Measurements from ENCODE around the gene SCUBE1. TPM values are rescaled to one million over a fixed set of nuclear protein-coding genes. Genes with fewer than 3 reads are reported as not detected.

SCUBE1 gene
- total RNA-seq, 4 donors from 2014 or later = 37.3 to 107 (median 75.9) TPM

DNA sequence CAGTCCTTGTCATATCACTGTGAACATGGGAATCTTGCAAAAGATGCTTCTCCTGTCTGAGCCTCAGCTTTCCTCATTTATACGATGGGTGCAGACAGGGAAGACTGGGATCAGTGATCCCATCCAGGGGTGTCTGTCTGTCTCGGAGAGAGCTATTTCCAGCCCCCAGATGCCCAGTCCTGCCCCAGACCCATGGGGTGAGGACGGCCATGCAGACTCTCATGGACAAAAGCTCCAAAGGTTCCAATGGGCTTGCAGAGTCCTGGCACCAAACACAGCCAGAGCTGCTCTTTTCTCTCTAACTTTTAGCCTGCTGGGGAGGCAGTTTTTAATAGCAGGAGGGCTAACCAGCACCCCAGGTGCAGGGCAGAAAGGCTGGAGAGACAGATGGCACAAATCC, 5.2 kb downstream of the SCUBE1 start:
- WGBS, 2 donors (ENCODE audit: low coverage in 1 of 2) = 73% methylated on average over 3 of the region's 3 CpGs; no CpG with 5 or more reads in 1 of the 2 donors
- peak overlapping the region; percentile 26 to 76 (median 65) for H3K27ac ChIP-seq
- TF ChIP-seq, protein P1, sequence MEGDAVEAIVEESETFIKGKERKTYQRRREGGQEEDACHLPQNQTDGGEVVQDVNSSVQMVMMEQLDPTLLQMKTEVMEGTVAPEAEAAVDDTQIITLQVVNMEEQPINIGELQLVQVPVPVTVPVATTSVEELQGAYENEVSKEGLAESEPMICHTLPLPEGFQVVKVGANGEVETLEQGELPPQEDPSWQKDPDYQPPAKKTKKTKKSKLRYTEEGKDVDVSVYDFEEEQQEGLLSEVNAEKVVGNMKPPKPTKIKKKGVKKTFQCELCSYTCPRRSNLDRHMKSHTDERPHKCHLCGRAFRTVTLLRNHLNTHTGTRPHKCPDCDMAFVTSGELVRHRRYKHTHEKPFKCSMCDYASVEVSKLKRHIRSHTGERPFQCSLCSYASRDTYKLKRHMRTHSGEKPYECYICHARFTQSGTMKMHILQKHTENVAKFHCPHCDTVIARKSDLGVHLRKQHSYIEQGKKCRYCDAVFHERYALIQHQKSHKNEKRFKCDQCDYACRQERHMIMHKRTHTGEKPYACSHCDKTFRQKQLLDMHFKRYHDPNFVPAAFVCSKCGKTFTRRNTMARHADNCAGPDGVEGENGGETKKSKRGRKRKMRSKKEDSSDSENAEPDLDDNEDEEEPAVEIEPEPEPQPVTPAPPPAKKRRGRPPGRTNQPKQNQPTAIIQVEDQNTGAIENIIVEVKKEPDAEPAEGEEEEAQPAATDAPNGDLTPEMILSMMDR (IDR thresholded peaks at IDR 0.05) = no peak
- no peak for TF ChIP-seq EP300 (IDR thresholded peaks at IDR 0.05)
- TF ChIP-seq POLR2A (IDR thresholded peaks at IDR 0.05) = no peak
- no peak for TF ChIP-seq POLR2AphosphoS5 (IDR thresholded peaks at IDR 0.05)

DNA sequence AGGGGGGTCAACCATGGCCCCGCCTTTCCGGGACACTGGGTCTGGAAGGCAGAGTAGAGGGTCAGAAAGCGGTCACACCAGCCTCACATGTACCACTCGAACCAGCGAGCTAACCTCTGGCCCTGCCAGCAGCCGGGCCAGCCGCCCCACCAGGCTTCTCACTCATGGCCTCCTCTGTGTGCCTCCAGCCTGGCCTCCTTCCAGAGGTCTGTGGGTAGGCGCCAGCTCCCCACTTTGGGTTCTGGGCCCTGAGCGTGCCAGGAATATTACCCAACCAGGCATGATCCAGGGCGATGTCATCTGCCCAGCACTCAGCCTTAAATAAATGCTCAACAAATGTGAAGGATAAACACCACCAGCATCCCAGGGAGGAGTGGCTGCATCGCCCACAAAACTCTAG, 5.8 kb downstream of the SCUBE1 start:
- Histone ChIP-seq H3K9me3 (no peaks in the 10 kb centered on the region), H3K27ac (peak overlapping the region in 3 of 4 donors; percentile 62 to 76 (median 68)), H3K36me3 (peaks cover 0 to 21% of the 10 kb centered on the region in 2 donors), H3K4me3 (no peak overlapping the region), H3K27me3 (peaks cover 23% of the 10 kb centered on the region), H3K4me1 (peaks cover 0 to 82% (median 7%) of the 10 kb centered on the region in 3 donors)
- TF ChIP-seq EP300 (IDR thresholded peaks at IDR 0.05) (no peak), POLR2AphosphoS5 (IDR thresholded peaks at IDR 0.05) (peak; percentile 97)
- WGBS, 2 donors (ENCODE audit: low coverage in 1 of 2) = 45 to 61% methylated on average over 3 to 9 of the region's 11 CpGs
- ATAC-seq = peak; percentile 84

More for the DNA sequence above, 5.2 kb downstream of the SCUBE1 start:
- H3K9me3 ChIP-seq = no peaks in the 10 kb centered on the region
- peaks cover 29% of the 10 kb centered on the region for H3K27me3 ChIP-seq
- no peak for ATAC-seq
- peaks cover 0 to 21% of the 10 kb centered on the region in 2 donors for H3K36me3 ChIP-seq
- peaks cover 0 to 82% (median 10%) of the 10 kb centered on the region in 3 donors for H3K4me1 ChIP-seq
- no peak overlapping the region for H3K4me3 ChIP-seq

DNA sequence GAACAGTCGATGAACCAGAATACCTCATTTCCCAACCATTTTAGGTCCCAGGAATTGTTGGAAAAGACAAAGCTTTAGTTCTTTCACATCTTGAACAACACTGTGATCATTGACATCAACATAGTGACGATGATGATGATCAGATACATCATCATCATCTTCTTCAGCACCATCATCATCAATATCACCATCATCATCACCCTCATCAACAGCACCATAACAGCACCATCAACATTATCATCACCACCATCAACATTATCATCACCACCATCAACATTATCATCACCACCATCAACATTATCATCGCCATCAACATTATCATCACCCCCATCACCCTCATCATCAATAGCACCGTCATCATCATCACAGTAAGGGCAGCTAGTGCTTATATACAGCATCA, 8.8 kb downstream of the SCUBE1 start:
- WGBS, 2 donors (ENCODE audit: low coverage in 1 of 2) = 86 to 93% methylated on average over 4 of the region's 4 CpGs
- no peak overlapping the region for H3K4me3 ChIP-seq
- TF ChIP-seq, protein P1 (IDR thresholded peaks at IDR 0.05) = no peak
- no peak for TF ChIP-seq POLR2AphosphoS5 (IDR thresholded peaks at IDR 0.05)
- TF ChIP-seq EP300 (IDR thresholded peaks at IDR 0.05) = no peak
- TF ChIP-seq POLR2A (IDR thresholded peaks at IDR 0.05) = no peak
- H3K36me3 ChIP-seq = peaks cover 0 to 21% of the 10 kb centered on the region in 2 donors
- ATAC-seq = no peak
- H3K4me1 ChIP-seq = peaks cover 0 to 84% (median 16%) of the 10 kb centered on the region in 3 donors
- H3K27me3 ChIP-seq = no peaks in the 10 kb centered on the region
- no peaks in the 10 kb centered on the region for H3K9me3 ChIP-seq
- H3K27ac ChIP-seq = no peak overlapping the region

DNA sequence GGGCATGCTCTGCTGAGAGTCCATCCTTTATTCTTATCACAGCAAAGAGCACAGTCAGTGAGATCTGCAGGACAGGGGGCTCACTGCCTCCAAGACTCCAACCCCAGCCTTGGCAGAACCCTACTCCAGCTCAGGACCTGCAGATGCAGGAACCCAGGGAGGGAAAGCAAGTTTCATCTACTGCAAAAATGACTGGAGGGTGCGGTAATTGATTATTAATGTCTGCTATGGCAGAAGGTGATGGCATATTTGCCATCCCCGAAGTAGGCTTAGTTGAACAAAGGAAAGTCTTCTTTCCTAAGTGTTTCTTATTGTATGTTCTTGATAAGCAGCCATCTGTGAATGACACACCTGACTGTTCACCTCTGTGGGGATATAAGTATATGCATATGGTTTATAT, 9.2 kb downstream of the SCUBE1 start:
- TF ChIP-seq, protein P1 (IDR thresholded peaks at IDR 0.05) = no peak
- no peak for TF ChIP-seq POLR2A (IDR thresholded peaks at IDR 0.05)
- TF ChIP-seq POLR2AphosphoS5 (IDR thresholded peaks at IDR 0.05) = no peak
- no peak for TF ChIP-seq EP300 (IDR thresholded peaks at IDR 0.05)
- H3K9me3 ChIP-seq = no peaks in the 10 kb centered on the region
- ATAC-seq = no peak
- no peak overlapping the region for H3K27ac ChIP-seq
- peaks cover 0 to 21% of the 10 kb centered on the region in 2 donors for H3K36me3 ChIP-seq
- H3K4me1 ChIP-seq = peaks cover 0 to 84% (median 15%) of the 10 kb centered on the region in 3 donors
- H3K27me3 ChIP-seq = no peaks in the 10 kb centered on the region
- no peak overlapping the region for H3K4me3 ChIP-seq
- 78 to 94% methylated on average over 2 of the region's 2 CpGs for WGBS, 2 donors (ENCODE audit: low coverage in 1 of 2)

DNA sequence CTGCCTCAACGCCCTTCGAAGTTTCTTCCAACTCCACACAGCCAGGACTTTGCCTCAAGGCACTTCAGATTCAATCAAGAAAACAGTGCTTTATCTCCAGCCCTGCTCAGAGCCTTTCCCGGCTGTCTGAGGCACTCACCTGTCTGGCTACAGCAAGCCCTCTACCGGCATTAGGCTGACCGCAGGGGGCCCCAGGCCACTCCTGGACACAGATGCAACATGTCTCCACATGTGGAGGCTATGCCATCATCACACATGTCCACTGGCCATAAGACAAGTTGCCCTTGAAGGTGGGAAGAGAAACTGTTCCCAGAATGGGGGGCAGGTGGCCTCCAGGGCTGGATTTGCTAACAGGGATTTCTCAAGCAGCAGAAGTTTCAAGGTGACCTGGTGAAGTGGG, 10.0 kb downstream of the SCUBE1 start:
- Histone ChIP-seq H3K27me3 (no peaks in the 10 kb centered on the region), H3K36me3 (peaks cover 0 to 21% of the 10 kb centered on the region in 2 donors), H3K4me1 (peaks cover 0 to 81% (median 10%) of the 10 kb centered on the region in 3 donors), H3K9me3 (no peaks in the 10 kb centered on the region), H3K4me3 (no peak overlapping the region), H3K27ac (peak overlapping the region in 2 of 4 donors; percentile 1 to 33)
- no peak for TF ChIP-seq POLR2AphosphoS5 (IDR thresholded peaks at IDR 0.05)
- TF ChIP-seq POLR2A (IDR thresholded peaks at IDR 0.05) = no peak
- WGBS, 2 donors (ENCODE audit: low coverage in 1 of 2) = 100% methylated on average over 1 of the region's 5 CpGs
- ATAC-seq = no peak

DNA sequence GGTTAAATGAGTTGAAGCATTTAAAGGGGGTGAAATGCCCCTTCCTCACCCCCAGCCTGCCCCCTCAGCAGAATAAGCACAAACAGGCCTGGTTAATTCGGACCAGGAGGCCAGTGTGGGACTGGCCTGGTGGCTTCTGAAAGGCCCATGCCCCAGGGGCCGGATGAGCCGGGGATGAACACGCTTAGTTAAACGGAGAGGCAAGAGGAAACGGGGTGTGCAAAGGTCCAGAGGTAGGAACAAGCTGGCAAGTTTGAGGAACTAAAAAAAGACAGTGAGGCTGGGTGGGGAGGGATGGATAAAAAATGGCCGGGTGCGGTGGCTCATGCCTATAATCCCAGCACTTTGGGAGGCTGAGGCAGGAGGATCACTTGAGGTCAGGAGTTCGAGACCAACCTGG, 11.5 kb downstream of the SCUBE1 start:
- H3K27me3 ChIP-seq = no peaks in the 10 kb centered on the region
- WGBS, 2 donors (ENCODE audit: low coverage in 1 of 2) = 86 to 88% methylated on average over 8 to 9 of the region's 9 CpGs
- H3K36me3 ChIP-seq = peaks cover 0 to 19% of the 10 kb centered on the region in 2 donors
- no peak for TF ChIP-seq EP300 (IDR thresholded peaks at IDR 0.05)
- no peak for TF ChIP-seq POLR2A (IDR thresholded peaks at IDR 0.05)
- TF ChIP-seq, protein P1 (IDR thresholded peaks at IDR 0.05) = no peak
- no peak for TF ChIP-seq POLR2AphosphoS5 (IDR thresholded peaks at IDR 0.05)
- H3K9me3 ChIP-seq = no peaks in the 10 kb centered on the region
- H3K27ac ChIP-seq = peak overlapping the region in 2 of 4 donors; percentile 33 to 41
- peaks cover 0 to 73% (median 10%) of the 10 kb centered on the region in 3 donors for H3K4me1 ChIP-seq
- ATAC-seq = no peak
- H3K4me3 ChIP-seq = no peak overlapping the region

Data from gastroesophageal sphincter (tissue), 4 donors.